Retinal pigment epithelial cell (primary cell): ENCODE measurements around the gene SKAP2.

Experiments used
- DNase-seq: peaks from one replicate; pipeline ENCODE4 v3.0.0-alpha.2; 2010; ENCODE audit warnings: low read depth
- H3K4me3 ChIP-seq: 2 replicates; pipeline ENCODE4 v1.5.1; 2011; ENCODE audit warnings: mild to moderate bottlenecking, low read length, control low read depth, moderate library complexity
- CTCF ChIP-seq: conservative IDR thresholded peaks from 2 replicates; pipeline ENCODE4 v1.5.1; 2011; ENCODE audit warnings: low read depth, low read length, control low read depth, inconsistent platforms

Gene SKAP2

GRCh38 chr7:26633557-26633956 lies 230.8 kb downstream of the SKAP2 start:
- no peak for TF ChIP-seq CTCF
- DNase-seq: no peak
- H3K4me3 ChIP-seq: no peak overlapping the region

- no peak overlapping the region for H3K4me3 ChIP-seq
- TF ChIP-seq CTCF: no peak
- DNase-seq: no peak
Observed at GRCh38 chr7:26631601-26632000, 232.8 kb downstream of the SKAP2 start.

GRCh38 chr7:26630941-26631580 lies 233.3 kb downstream of the SKAP2 start:
- no peak for DNase-seq
- H3K4me3 ChIP-seq: no peak overlapping the region
- no peak for TF ChIP-seq CTCF

- no peak overlapping the region for H3K4me3 ChIP-seq
- DNase-seq: no peak
- TF ChIP-seq CTCF: no peak
Observed at GRCh38 chr7:26630361-26630760, 234.0 kb downstream of the SKAP2 start.

- no peak for TF ChIP-seq CTCF
Observed at GRCh38 chr7:26629696-26630095, 234.7 kb downstream of the SKAP2 start.

GRCh38 chr7:26627891-26628341 lies 236.5 kb downstream of the SKAP2 start:
- no peak overlapping the region for H3K4me3 ChIP-seq
- TF ChIP-seq CTCF: no peak
- no peak for DNase-seq

More at GRCh38 chr7:26629696-26630095, 234.7 kb downstream of the SKAP2 start:
- H3K4me3 ChIP-seq: no peak overlapping the region
- no peak for DNase-seq

GRCh38 chr7:26627221-26627620 lies 237.2 kb downstream of the SKAP2 start:
- no peak for TF ChIP-seq CTCF
- no peak for DNase-seq
- no peak overlapping the region for H3K4me3 ChIP-seq
